HCT116 (cell line): ENCODE measurements around the gene IFITM1. TPM values are rescaled to one million over a fixed set of nuclear protein-coding genes. Genes with fewer than 3 reads are reported as not detected.

Source experiments
- ATAC-seq: fragments of 200-7000 bp; cut with Tn5 transposase; 2 replicates; pipeline ENCODE4 v1.9.1; 2020; ENCODE audit warnings: mild to moderate bottlenecking, moderate library complexity
- BruUV-seq: library from RNA; stranded (reverse); fragments of 400-500 nt; replicated peaks from 2 replicates; lab custom pipeline; 2021; lab: Mats Ljungman, UMichigan
- CTCF ChIA-PET: fragments of 300-600 bp; sonication (Branson Sonifier 250); formaldehyde crosslinking; loops from one replicate; lab custom pipeline; 2021; ENCODE audit warnings: antibody characterized with exemption; lab: Charles Lee
- POLR2A ChIA-PET: fragments of 300-600, 350-600 bp; sonication (Branson Sonifier 250); formaldehyde crosslinking; loops from one replicate; lab custom pipeline; 2021; ENCODE audit warnings: antibody characterized with exemption; lab: Charles Lee
- RAD21 ChIA-PET, 2 experiments: fragments of 300-600 bp; sonication (Branson Sonifier 250); formaldehyde crosslinking; loops; one replicate each; lab custom pipeline; 2023; ENCODE audit warnings: low total read pairs in 2 of 2; ENCODE audit not compliant: uncharacterized antibody in 2 of 2, unreplicated experiment in 2 of 2, low non-redundant PET in 1 of 2; lab: Charles Lee
- DNase-seq: peaks from one replicate; pipeline ENCODE4 v3.0.0-alpha.2; 2010; ENCODE audit warnings: low read depth, low spot score
- H2AFZ ChIP-seq: fragments of 200-600 bp; shearing (Covaris generic), sonication (generic); 2 replicates; pipeline ENCODE4 v1.6.1; 2017; ENCODE audit warnings: low read depth, mixed run types, mixed read lengths, antibody characterized with exemption, low read length; ENCODE audit not compliant: poor library complexity, severe bottlenecking
- H3K27ac ChIP-seq: 2 replicates; pipeline ENCODE4 v1.5.1; 2012; ENCODE audit warnings: low read depth, low read length
- H3K27me3 ChIP-seq: fragments of 200-600 bp; sonication (generic); 2 replicates; pipeline ENCODE4 v1.6.1; 2016; ENCODE audit warnings: mixed run types, low read length, mixed read lengths; ENCODE audit not compliant: insufficient read depth
- H3K36me3 ChIP-seq, 2 experiments: fragments of 200-500 bp in 1 of 2; fragments of 200-600 bp in 1 of 2; sonication (Bioruptor generic) in 1 of 2; sonication (generic) in 1 of 2; 2 replicates each; pipeline versions ENCODE4 v1.5.1 to v1.6.1; 2014 to 2016; ENCODE audit warnings: low read length in 2 of 2, inconsistent platforms in 1 of 2, mixed read lengths in 1 of 2, mixed run types in 1 of 2; ENCODE audit not compliant: insufficient read depth in 2 of 2, control insufficient read depth in 1 of 2
- H3K4me1 ChIP-seq, 2 experiments: fragments of 200-600 bp in 1 of 2; sonication (generic) in 1 of 2; 2 replicates each; pipeline versions ENCODE4 v1.5.1 to v1.6.1; 2012 to 2017; ENCODE audit warnings: low read length in 2 of 2, inconsistent platforms in 1 of 2, mild to moderate bottlenecking in 1 of 2, mixed read lengths in 1 of 2, mixed run types in 1 of 2, moderate library complexity in 1 of 2; ENCODE audit not compliant: insufficient read depth in 2 of 2, control insufficient read depth in 1 of 2
- H3K4me2 ChIP-seq: fragments of 200-600 bp; sonication (generic); 2 replicates; pipeline ENCODE4 v1.6.1; 2017; ENCODE audit warnings: mixed run types, low read length, mixed read lengths
- H3K4me3 ChIP-seq, 2 experiments: fragments of 200-600 bp in 1 of 2; sonication (generic) in 1 of 2; replicated peaks in 1 of 2; 2 replicates each; pipeline ENCODE4 v1.5.1; 2011 to 2016; ENCODE audit warnings: low read length in 2 of 2, control low read depth in 1 of 2, low read depth in 1 of 2, mild to moderate bottlenecking in 1 of 2, mixed read lengths in 1 of 2, mixed run types in 1 of 2
- H3K79me2 ChIP-seq: fragments of 200-600 bp; sonication (generic); 2 replicates; pipeline ENCODE4 v1.6.1; 2017; ENCODE audit warnings: mild to moderate bottlenecking, mixed run types, low read length, moderate library complexity, mixed read lengths; ENCODE audit not compliant: insufficient read depth
- H3K9ac ChIP-seq: fragments of 200-600 bp; sonication (generic); 2 replicates; pipeline ENCODE4 v1.6.1; 2016; ENCODE audit warnings: low read length, mixed read lengths
- H3K9me2 ChIP-seq: fragments of 200-600 bp; sonication (generic), shearing (Covaris generic); 2 replicates; pipeline ENCODE4 v1.6.1; 2017; ENCODE audit warnings: mixed run types, mild to moderate bottlenecking, moderate library complexity; ENCODE audit not compliant: insufficient read depth
- H3K9me3 ChIP-seq, 2 experiments: fragments of 200-500 bp in 1 of 2; fragments of 200-600 bp in 1 of 2; sonication (Bioruptor generic) in 1 of 2; sonication (generic) in 1 of 2; 2 replicates each; pipeline ENCODE4 v1.6.1; 2014 to 2017; ENCODE audit warnings: low read length in 2 of 2, mixed read lengths in 2 of 2, inconsistent platforms in 1 of 2, low read depth in 1 of 2, mild to moderate bottlenecking in 1 of 2, mixed run types in 1 of 2, moderate library complexity in 1 of 2; ENCODE audit not compliant: control insufficient read depth in 1 of 2, insufficient read depth in 1 of 2
- H4K20me1 ChIP-seq: fragments of 200-600 bp; sonication (generic), shearing (Covaris generic); 2 replicates; pipeline ENCODE4 v1.6.1; 2017; ENCODE audit warnings: mixed run types, mild to moderate bottlenecking, moderate library complexity; ENCODE audit not compliant: insufficient read depth
- CBX3 ChIP-seq: IDR thresholded peaks from 2 replicates; pipeline ENCODE4 v1.6.1; 2012; ENCODE audit warnings: low read depth
- CEBPB ChIP-seq: IDR thresholded peaks from 2 replicates; pipeline ENCODE4 v1.6.1; 2012; ENCODE audit warnings: low read depth
- EGR1 ChIP-seq: IDR thresholded peaks from 2 replicates; pipeline ENCODE4 v1.6.1; 2012; ENCODE audit warnings: low read depth
- ELF1 ChIP-seq: IDR thresholded peaks from 2 replicates; pipeline ENCODE4 v1.6.1; 2012; ENCODE audit warnings: low read depth, borderline replicate concordance
- EZH2 ChIP-seq: fragments of 200-600 bp; sonication (generic); IDR thresholded peaks from 2 replicates; pipeline ENCODE4 v1.6.1; 2017; ENCODE audit warnings: antibody characterized with exemption, mixed run types
- JUND ChIP-seq: IDR thresholded peaks from 2 replicates; pipeline ENCODE4 v1.6.1; 2012
- POLR2A ChIP-seq: IDR thresholded peaks from 2 replicates; pipeline ENCODE4 v1.7.0; 2011; ENCODE audit warnings: borderline replicate concordance; ENCODE audit not compliant: insufficient read depth, insufficient read length; ENCODE audit errors: extremely low read depth
- POLR2AphosphoS5 ChIP-seq: IDR thresholded peaks from 2 replicates; pipeline ENCODE4 v1.6.1; 2011; ENCODE audit warnings: mild to moderate bottlenecking, low read depth, low read length, moderate library complexity
- REST ChIP-seq: IDR thresholded peaks from 2 replicates; pipeline ENCODE4 v1.6.1; 2012; ENCODE audit warnings: low read depth
- SP1 ChIP-seq: IDR thresholded peaks from 2 replicates; pipeline ENCODE4 v1.6.1; 2012; ENCODE audit warnings: low read depth
- SRF ChIP-seq: IDR thresholded peaks from 2 replicates; pipeline ENCODE4 v1.6.1; 2012; ENCODE audit warnings: low read depth
- TCF7L2 ChIP-seq: IDR thresholded peaks from 2 replicates; pipeline ENCODE4 v1.7.0; 2011; ENCODE audit warnings: borderline replicate concordance, inconsistent platforms; ENCODE audit not compliant: insufficient read depth, insufficient read length; ENCODE audit errors: extremely low read depth
- YY1 ChIP-seq: IDR thresholded peaks from 2 replicates; pipeline ENCODE4 v1.6.1; 2011; ENCODE audit warnings: low read length, low read depth, moderate library complexity, mild to moderate bottlenecking; ENCODE audit not compliant: insufficient replicate concordance; ENCODE audit errors: extremely low read depth
- ZFX ChIP-seq: fragments of 450-650 bp; IDR thresholded peaks from 2 replicates; pipeline ENCODE4 v1.6.1; 2017
- ZNF274 ChIP-seq: fragments of 200-500 bp; sonication (Bioruptor generic); IDR thresholded peaks from 2 replicates; pipeline ENCODE4 v1.6.1; 2014; ENCODE audit warnings: mild to moderate bottlenecking, low read depth, low read length, inconsistent platforms
- intact Hi-C: fragments of 100-400 bp; cut with micrococcal nuclease; formaldehyde crosslinking; loops from 2 replicates; pipeline ENCODE4 v1.10.0; 2022
- total RNA-seq: library from RNA; stranded (reverse); gene quantifications from one replicate; pipeline ENCODE4 v1.2.1, GENCODE V29; 2021; ENCODE audit not compliant: unreplicated experiment

The IFITM1 gene
- total RNA-seq, 1 experiment from 2014 or later, result 6.1 TPM

DNA sequence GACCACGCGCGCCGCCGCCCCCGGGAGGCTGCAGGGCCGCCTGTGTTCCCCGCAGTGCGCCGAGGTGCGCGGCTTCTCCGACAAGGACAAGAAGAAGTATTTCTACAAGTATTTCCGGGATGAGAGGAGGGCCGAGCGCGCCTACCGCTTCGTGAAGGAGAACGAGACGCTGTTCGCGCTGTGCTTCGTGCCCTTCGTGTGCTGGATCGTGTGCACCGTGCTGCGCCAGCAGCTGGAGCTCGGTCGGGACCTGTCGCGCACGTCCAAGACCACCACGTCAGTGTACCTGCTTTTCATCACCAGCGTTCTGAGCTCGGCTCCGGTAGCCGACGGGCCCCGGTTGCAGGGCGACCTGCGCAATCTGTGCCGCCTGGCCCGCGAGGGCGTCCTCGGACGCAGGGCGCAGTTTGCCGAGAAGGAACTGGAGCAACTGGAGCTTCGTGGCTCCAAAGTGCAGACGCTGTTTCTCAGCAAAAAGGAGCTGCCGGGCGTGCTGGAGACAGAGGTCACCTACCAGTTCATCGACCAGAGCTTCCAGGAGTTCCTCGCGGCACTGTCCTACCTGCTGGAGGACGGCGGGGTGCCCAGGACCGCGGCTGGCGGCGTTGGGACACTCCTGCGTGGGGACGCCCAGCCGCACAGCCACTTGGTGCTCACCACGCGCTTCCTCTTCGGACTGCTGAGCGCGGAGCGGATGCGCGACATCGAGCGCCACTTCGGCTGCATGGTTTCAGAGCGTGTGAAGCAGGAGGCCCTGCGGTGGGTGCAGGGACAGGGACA is 32.9 kb upstream of the IFITM1 start (continued):
- TF ChIP-seq SP1, result no peak
- TF ChIP-seq EGR1, result no peak
- TF ChIP-seq POLR2AphosphoS5, result no peak
- no peak for TF ChIP-seq REST
- TF ChIP-seq POLR2A, result no peak
- no peak for TF ChIP-seq ZFX
- no peak for TF ChIP-seq ELF1

GRCh38 chr11:281486-282161 is 32.2 kb upstream of the IFITM1 start:
- Histone ChIP-seq H3K9ac (no peak overlapping the region), H3K27me3 (no peaks in the 10 kb centered on the region), H3K4me2 (no peak overlapping the region), H3K79me2 (no peaks in the 10 kb centered on the region), H3K36me3 (no peaks in the 10 kb centered on the region), H3K4me3 (no peak overlapping the region), H2AFZ (no peak overlapping the region), H3K9me2 (no peaks in the 10 kb centered on the region), H3K9me3 (no peaks in the 10 kb centered on the region), H3K4me1 (peaks cover 0 to 3% of the 10 kb centered on the region in 2 experiments; a peak in 1 of 4 replicates), H4K20me1 (no peaks in the 10 kb centered on the region), H3K27ac (no peak overlapping the region)
- CTCF ChIA-PET, result no interaction called here
- DNase-seq (no peak), ATAC-seq (no peak)
- intact Hi-C loops, result no loop called here
- POLR2A ChIA-PET, result no interaction called here
- BruUV-seq, result no TSS peak
- RAD21 ChIA-PET, result no interaction called here
- TF ChIP-seq CBX3, result no peak
- TF ChIP-seq CEBPB, result no peak
- TF ChIP-seq ZNF274, result no peak
- no peak for TF ChIP-seq TCF7L2
- TF ChIP-seq SRF, result no peak
- TF ChIP-seq SP1, result no peak
- TF ChIP-seq EZH2, result no peak
- TF ChIP-seq EGR1, result no peak
- no peak for TF ChIP-seq ELF1
- no peak for TF ChIP-seq YY1
- no peak for TF ChIP-seq JUND
